GM03348 (cell line): ENCODE data around the gene UCHL1.

ENCODE experiments used
- DNase-seq: peaks from one replicate; pipeline ENCODE4 v3.0.0; 2012; ENCODE audit warnings: low spot score

Gene UCHL1

GRCh38 chr4:41256740-41257256 lies at the start of gene UCHL1:
Gene UCHL1 (plus strand): TSS chr4:41256928. CDS start chr4:41256977, 49 bp downstream.
- peak; percentile 86 for DNase-seq

- peak; percentile 46 for DNase-seq
Measured at GRCh38 chr4:41207291-41207831, 49.4 kb upstream of the UCHL1 start.

GRCh38 chr4:41209187-41209586 lies 47.5 kb upstream of the UCHL1 start:
- DNase-seq: no peak

- DNase-seq: no peak
Measured at GRCh38 chr4:41209901-41210300, 46.8 kb upstream of the UCHL1 start.

GRCh38 chr4:41211951-41212615 lies 44.6 kb upstream of the UCHL1 start:
- no peak for DNase-seq

GRCh38 chr4:41212616-41213203 lies 44.0 kb upstream of the UCHL1 start:
- peak; percentile 65 for DNase-seq

- no peak for DNase-seq
Measured at GRCh38 chr4:41213625-41214135, 43.0 kb upstream of the UCHL1 start.

GRCh38 chr4:41214136-41214824 lies 42.4 kb upstream of the UCHL1 start, which contains the start of gene APBB2:
Gene APBB2 (minus strand): TSS chr4:41214542. CDS start chr4:41033254, 181,288 bp downstream.
- peak; percentile 98 for DNase-seq

GRCh38 chr4:41214825-41215146 lies 41.9 kb upstream of the UCHL1 start:
- no peak for DNase-seq

- DNase-seq: no peak
Measured at GRCh38 chr4:41215155-41215554, 41.6 kb upstream of the UCHL1 start.

- no peak for DNase-seq
Measured at GRCh38 chr4:41215969-41216293, 40.8 kb upstream of the UCHL1 start.

- DNase-seq: peak; percentile 95
Measured at GRCh38 chr4:41216294-41217019, 40.3 kb upstream of the UCHL1 start.

- no peak for DNase-seq
Measured at GRCh38 chr4:41217020-41217333, 39.8 kb upstream of the UCHL1 start.

- DNase-seq: no peak
Measured at GRCh38 chr4:41217374-41217773, 39.4 kb upstream of the UCHL1 start.

GRCh38 chr4:41218703-41219102 lies 38.0 kb upstream of the UCHL1 start:
- no peak for DNase-seq

GRCh38 chr4:41219421-41219950 lies 37.2 kb upstream of the UCHL1 start:
- DNase-seq: no peak

- DNase-seq: no peak
Measured at GRCh38 chr4:41221850-41222645, 34.7 kb upstream of the UCHL1 start.

GRCh38 chr4:41227902-41228301 lies 28.8 kb upstream of the UCHL1 start:
- no peak for DNase-seq

- no peak for DNase-seq
Measured at GRCh38 chr4:41232406-41232805, 24.3 kb upstream of the UCHL1 start.

- no peak for DNase-seq
Measured at GRCh38 chr4:41232856-41233255, 23.9 kb upstream of the UCHL1 start.

- no peak for DNase-seq
Measured at GRCh38 chr4:41236032-41236431, 20.7 kb upstream of the UCHL1 start.
